GM18951 (cell line): ENCODE results near the gene TAF6.

Experiments used
- POLR2A ChIP-seq: IDR thresholded peaks from 4 replicates; pipeline ENCODE4 v1.6.1; 2011; ENCODE audit warnings: mild to moderate bottlenecking; ENCODE audit not compliant: insufficient read length, insufficient read depth; ENCODE audit errors: extremely low read depth
- in situ Hi-C: fragments of 300-500 bp; cut with MboI; formaldehyde crosslinking; loops from one replicate; pipeline ENCODE4 v1.12.0; 2022; ENCODE audit warnings: low sequenced_read_pairs, mixed read lengths, inconsistent platforms; ENCODE audit not compliant: unreplicated experiment

TAF6 gene

GRCh38 chr7:100075418-100075817, 43.7 kb downstream of the TAF6 start:
- in situ Hi-C loops: no loop called here
- TF ChIP-seq POLR2A: no peak

DNA sequence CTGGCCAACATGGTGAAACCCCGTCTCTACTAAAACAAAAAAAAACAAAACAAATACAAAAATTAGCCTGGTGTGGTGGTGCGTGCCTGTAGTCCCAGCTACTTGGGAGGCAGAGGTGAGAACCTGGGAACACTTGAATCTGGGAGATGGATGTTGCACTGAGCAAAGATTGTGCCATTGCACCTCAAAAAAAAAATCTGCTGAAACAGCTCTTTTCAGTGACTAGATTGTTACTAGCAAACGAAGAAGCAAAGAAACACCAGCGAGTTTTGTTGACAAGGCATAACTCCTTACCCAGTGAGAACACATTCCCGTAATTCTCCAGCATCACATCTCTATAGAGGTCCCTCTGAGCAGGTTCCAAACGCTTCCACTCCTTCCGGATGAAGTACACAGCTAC, 44.3 kb downstream of the TAF6 start:
- no peak for TF ChIP-seq POLR2A
- in situ Hi-C loops: no loop called here

- TF ChIP-seq POLR2A: no peak
- in situ Hi-C loops: no loop called here
Measured at GRCh38 chr7:100072462-100072861, 46.7 kb downstream of the TAF6 start.

- in situ Hi-C loops: no loop called here
- no peak for TF ChIP-seq POLR2A
Measured at GRCh38 chr7:100071018-100071723, 48.0 kb downstream of the TAF6 start.

- no peak for TF ChIP-seq POLR2A
Measured at GRCh38 chr7:100069991-100070390, 49.2 kb downstream of the TAF6 start.

DNA sequence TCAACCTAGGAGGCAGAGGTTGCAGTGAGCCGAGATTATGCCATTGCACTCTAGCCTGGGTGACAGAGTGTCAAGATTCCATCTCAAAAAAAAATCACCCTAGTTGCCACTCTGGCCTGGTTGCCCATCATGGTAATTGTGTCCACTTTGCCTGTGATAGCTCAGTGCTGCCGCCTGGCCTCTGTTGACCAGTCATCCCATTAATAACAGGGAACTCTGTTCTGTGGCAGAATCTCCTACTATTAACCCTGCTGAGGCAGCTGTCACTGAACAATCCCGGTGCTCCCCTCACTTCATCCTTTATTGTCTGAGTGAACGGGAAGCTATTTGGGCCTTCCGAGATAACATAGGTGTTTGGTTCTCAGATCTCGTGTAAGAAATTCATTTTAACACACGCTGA, 52.2 kb downstream of the TAF6 start:
- TF ChIP-seq POLR2A: no peak
- in situ Hi-C loops: no loop called here

More at GRCh38 chr7:100069991-100070390, 49.2 kb downstream of the TAF6 start:
- in situ Hi-C loops: no loop called here

GRCh38 chr7:100065452-100066186, 53.5 kb downstream of the TAF6 start:
- TF ChIP-seq POLR2A: no peak
- in situ Hi-C loops: no loop called here

DNA sequence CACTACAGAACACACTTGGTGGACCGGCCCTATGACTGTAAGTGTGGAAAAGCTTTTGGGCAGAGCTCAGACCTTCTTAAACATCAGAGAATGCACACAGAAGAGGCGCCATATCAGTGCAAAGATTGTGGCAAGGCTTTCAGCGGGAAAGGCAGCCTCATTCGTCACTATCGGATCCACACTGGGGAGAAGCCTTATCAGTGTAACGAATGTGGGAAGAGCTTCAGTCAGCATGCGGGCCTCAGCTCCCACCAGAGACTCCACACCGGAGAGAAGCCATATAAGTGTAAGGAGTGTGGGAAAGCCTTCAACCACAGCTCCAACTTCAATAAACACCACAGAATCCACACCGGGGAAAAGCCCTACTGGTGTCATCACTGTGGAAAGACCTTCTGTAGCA, 55.0 kb downstream of the TAF6 start:
- no peak for TF ChIP-seq POLR2A
- in situ Hi-C loops: no loop called here

DNA sequence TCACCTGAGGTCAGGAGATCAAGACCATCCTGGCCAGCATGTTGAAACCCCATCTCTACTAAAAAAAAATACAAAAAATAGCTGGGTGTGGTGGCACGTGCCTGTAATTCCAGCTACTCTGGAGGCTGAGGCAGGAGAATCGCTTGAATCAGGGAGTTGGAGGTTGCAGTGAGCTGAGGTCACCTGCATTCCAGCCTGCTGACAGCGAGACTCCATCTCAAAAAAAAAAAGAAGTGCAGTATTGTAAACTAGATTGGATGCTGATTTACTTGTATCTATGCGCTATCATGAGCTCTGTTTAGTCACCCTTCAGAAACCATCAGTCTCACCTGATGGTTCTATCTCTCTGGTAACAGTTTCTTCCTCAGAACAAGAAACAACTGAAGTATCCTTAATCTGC, 55.8 kb downstream of the TAF6 start:
- TF ChIP-seq POLR2A: no peak
- in situ Hi-C loops: no loop called here

DNA sequence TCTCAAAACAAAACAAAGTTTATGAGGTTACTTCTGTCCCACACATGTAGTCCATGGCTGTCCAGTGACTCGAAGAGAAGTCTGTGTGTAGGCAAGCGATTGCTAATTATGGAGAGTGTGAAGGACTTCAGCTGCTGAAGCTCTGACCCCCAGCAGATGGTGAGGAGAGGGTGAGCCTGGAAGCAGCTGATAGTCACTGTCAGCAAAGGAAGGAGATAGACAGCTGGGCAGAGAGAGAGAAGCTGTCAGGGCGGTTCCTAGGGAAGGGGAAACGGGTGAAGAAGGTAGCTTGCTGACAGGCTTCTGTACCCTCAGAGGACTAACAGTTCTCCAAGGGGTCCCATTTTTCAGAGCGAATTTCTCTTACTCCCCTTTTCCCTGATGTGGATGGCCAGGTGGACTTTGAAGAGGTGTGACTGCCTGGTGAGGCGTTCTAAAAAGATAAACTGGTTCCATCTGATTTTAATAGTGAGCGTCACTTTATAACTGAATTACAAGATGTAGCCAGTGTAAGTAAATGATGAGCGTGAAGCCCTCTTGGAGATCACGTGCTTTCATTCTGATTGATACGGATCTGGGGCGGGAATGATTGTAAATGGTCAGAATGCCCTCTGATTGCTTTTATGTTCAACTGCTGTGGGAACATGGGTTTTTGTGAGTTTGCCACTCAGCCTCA, 57.5 kb downstream of the TAF6 start:
- no peak for TF ChIP-seq POLR2A
- in situ Hi-C loops: no loop called here

DNA sequence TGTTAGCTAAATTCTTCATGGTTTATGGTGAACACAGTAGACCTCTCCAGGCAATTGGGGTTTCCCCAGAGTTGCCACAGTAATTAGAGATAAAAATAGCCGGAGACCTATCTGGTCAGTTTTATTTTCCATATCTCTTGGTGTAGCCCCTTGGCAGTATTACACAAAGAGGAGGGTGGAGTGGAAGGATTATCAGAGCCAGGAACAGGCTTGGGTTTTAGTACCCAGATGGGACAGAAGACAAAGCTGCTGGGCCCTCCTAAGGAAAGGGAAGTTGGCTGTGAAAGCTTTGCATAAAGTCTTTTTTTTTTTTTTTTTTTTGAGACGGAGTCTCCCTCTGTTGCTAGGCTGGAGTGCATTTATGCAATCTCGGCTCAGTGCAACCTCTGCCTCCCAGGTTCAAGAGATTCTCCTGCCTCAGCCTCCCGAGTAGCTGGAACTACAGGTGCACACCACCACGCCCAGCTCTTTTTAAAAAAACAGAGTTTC, 59.9 kb downstream of the TAF6 start:
- TF ChIP-seq POLR2A: no peak
- in situ Hi-C loops: no loop called here
